ENCODE measurements around the gene NKX1-2. TPM values are rescaled to one million over a fixed set of nuclear protein-coding genes. Genes with fewer than 3 reads are reported as not detected.

The NKX1-2 gene
- total and polyA plus RNA-seq, 2 of the 4 experiments (the other 2 are of a cell fraction), result not detected

- H2BK5ac ChIP-seq (ENCODE audit: low read depth, low read length, poor library complexity, severe bottlenecking), result no peak overlapping the region
- POLR2A ChIA-PET (ENCODE audit: unreplicated experiment), result no interaction called here
- CTCF ChIA-PET, result no interaction called here
Measured at GRCh38 chr10:124449170-124450011, 444 bp downstream of the NKX1-2 start.

More at GRCh38 chr10:124449170-124450011, 444 bp downstream of the NKX1-2 start:
- H3K9me3 ChIP-seq (ENCODE audit: control insufficient read depth, insufficient read depth, low read length), result no peaks in the 10 kb centered on the region; the same call in 1 of the 2 replicates
- H4K5ac ChIP-seq (ENCODE audit: low read depth, low read length), result no peak overlapping the region
- no peak overlapping the region for H3K56ac ChIP-seq (ENCODE audit: extremely low read depth, insufficient read depth, low read length)
- H4K91ac ChIP-seq (ENCODE audit: insufficient read depth, low read depth, low read length), result no peak overlapping the region
- BruUV-seq (replicated peaks), result no TSS peak
- no peak overlapping the region for H4K8ac ChIP-seq (ENCODE audit: low read depth in 2 of 2, low read length in 2 of 2)
- H2AK9ac ChIP-seq (replicated peaks; ENCODE audit: low read depth, low read length, poor library complexity), result no peak overlapping the region
- no peaks in the 10 kb centered on the region for H3K79me1 ChIP-seq (ENCODE audit: low read depth in 1 of 2, low read length in 2 of 2)
- in situ Hi-C loops (cut with MboI; ENCODE audit: low sequenced_read_pairs) (no loop called here), intact Hi-C loops (cut with micrococcal nuclease) (no loop called here), dilution Hi-C loops (cut with HindIII; ENCODE audit: low sequenced_read_pairs, unreplicated experiment) (no loop called here)
- no peak overlapping the region for H3K4me3 ChIP-seq (ENCODE audit: insufficient read depth, low read depth, low read length)
- H3K4ac ChIP-seq (ENCODE audit: low read depth, low read length), result no peak overlapping the region
- no peak overlapping the region for H3K27ac ChIP-seq (ENCODE audit: insufficient read depth, low read length)
- no peak overlapping the region for H2AFZ ChIP-seq (replicated peaks; ENCODE audit: low read length, poor library complexity)
- H3K4me2 ChIP-seq (ENCODE audit: low read depth, low read length), result no peak overlapping the region; the same call in 1 of the 2 replicates
- H3K9me1 ChIP-seq (ENCODE audit: insufficient read depth, low read length), result no peaks in the 10 kb centered on the region
- DNase-seq, result no peak
- H4K20me1 ChIP-seq (ENCODE audit: insufficient read depth, low read length), result no peaks in the 10 kb centered on the region
- no peak overlapping the region for H2BK120ac ChIP-seq (ENCODE audit: low read depth, low read length)
- no peak overlapping the region for H3K18ac ChIP-seq (ENCODE audit: low read depth, low read length)
- H3K4me1 ChIP-seq (ENCODE audit: control insufficient read depth, insufficient read depth, low read length), result no peaks in the 10 kb centered on the region; the same call in 1 of the 2 replicates
- H3K14ac ChIP-seq (replicated peaks; ENCODE audit: low read depth, low read length), result no peak overlapping the region
- no peak overlapping the region for H3K23ac ChIP-seq (ENCODE audit: low read depth, low read length)
- 1% methylated on average over 19 of the region's 59 CpGs; no CpG with 5 or more reads in 1 of the 2 experiments for WGBS, 2 experiments (ENCODE audit: extremely low coverage in 2 of 2, insufficient read length in 1 of 2)
- no peak overlapping the region for H2BK15ac ChIP-seq (ENCODE audit: low read depth, low read length)
- H2BK20ac ChIP-seq (ENCODE audit: low read depth, low read length), result no peak overlapping the region
- TF ChIP-seq CEBPB (IDR thresholded peaks at IDR 0.05; ENCODE audit: low read depth, low read length) (no peak), POLR2A (IDR thresholded peaks at IDR 0.05; ENCODE audit: low read depth, low read length) (no peak), CTCF (conservative IDR thresholded peaks at IDR 0.05; ENCODE audit: low read depth, low read length) (no peak), USF2 (IDR thresholded peaks at IDR 0.05; ENCODE audit: low read depth, low read length) (no peak), SMC3 (IDR thresholded peaks at IDR 0.05; ENCODE audit: low read depth, low read length) (no peak), RAD21 (IDR thresholded peaks at IDR 0.05; ENCODE audit: low read length) (no peak)
- H3K27me3 ChIP-seq (ENCODE audit: control insufficient read depth, insufficient read depth, low read length), result peaks cover 84% of the 10 kb centered on the region
- no peaks in the 10 kb centered on the region for H3K36me3 ChIP-seq (ENCODE audit: control insufficient read depth, insufficient read depth, low read length)
- H3K9ac ChIP-seq (ENCODE audit: low read depth, low read length), result no peak overlapping the region
- ATAC-seq (ENCODE audit: low read depth), result peak; percentile 31; the same call in 1 of the 2 replicates
- H2AK5ac ChIP-seq (ENCODE audit: low read depth, low read length), result no peak overlapping the region
